Measurements from ENCODE around the gene CDC42EP5. TPM values are rescaled to one million over a fixed set of nuclear protein-coding genes. Genes with fewer than 3 reads are reported as not detected.

The CDC42EP5 gene
- polyA plus RNA-seq, 3 donors = not detected

DNA sequence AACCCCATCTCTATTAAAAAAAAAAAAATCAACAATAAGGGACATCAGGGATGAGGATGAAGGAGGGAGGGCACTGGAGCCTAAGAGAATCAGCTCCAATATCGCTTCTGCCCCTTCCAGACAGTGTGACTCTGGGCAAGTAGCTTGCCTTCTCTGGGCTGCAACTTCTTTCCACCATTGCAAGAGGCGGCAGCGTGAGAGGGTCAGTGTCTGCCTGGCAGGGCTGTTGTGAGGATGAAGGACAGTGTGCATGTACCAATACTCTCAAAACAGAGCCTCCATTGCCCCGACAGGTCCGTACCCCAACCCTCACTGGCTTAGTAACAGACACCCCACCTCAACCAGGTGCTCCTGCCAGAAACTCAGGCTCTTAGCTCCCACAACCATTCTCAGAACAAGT is 39.4 kb downstream of the CDC42EP5 start:
- peaks cover 2 to 44% of the 10 kb centered on the region in 2 donors for H3K27me3 ChIP-seq (ENCODE audit: control insufficient read depth in 2 of 2, insufficient read depth in 2 of 2, low read length in 2 of 2)
- 94% methylated on average over 3 of the region's 5 CpGs for WGBS (ENCODE audit: insufficient coverage)
- peak overlapping the region in 1 of 7 donors; percentile 43 for H3K27ac Mint-ChIP-seq
- H3K9me3 ChIP-seq (replicated peaks in 1 of 2; ENCODE audit: control insufficient read depth in 1 of 2, insufficient read depth in 1 of 2, low read length in 2 of 2) = no peaks in the 10 kb centered on the region
- H3K4me3 ChIP-seq (replicated peaks in 1 of 3; ENCODE audit: low read depth in 2 of 3, low read length in 3 of 3) = no peak overlapping the region
- H3K36me3 ChIP-seq (replicated peaks in 1 of 2; ENCODE audit: control insufficient read depth in 1 of 2, insufficient read depth in 2 of 2, low read length in 2 of 2) = peaks cover 0 to 9% of the 10 kb centered on the region in 2 donors
- H4K20me1 ChIP-seq (ENCODE audit: insufficient read depth, low read length) = peaks cover 30% of the 10 kb centered on the region
- no peak overlapping the region for H3K27ac ChIP-seq (ENCODE audit: low read depth in 1 of 2, low read length in 2 of 2)
- no peak for DNase-seq
- peaks cover 0 to 4% (median 0%) of the 10 kb centered on the region in 7 donors for H3K9me3 Mint-ChIP-seq
- no peak overlapping the region for H3K4me2 ChIP-seq (replicated peaks; ENCODE audit: extremely low read depth, low read length, poor library complexity, severe bottlenecking)
- peaks cover 34 to 57% (median 43%) of the 10 kb centered on the region in 3 donors for H3K27me3 Mint-ChIP-seq (ENCODE audit: low read depth in 3 of 3)
- H3K9ac ChIP-seq (ENCODE audit: insufficient read depth, low read length, poor library complexity, severe bottlenecking) = no peak overlapping the region
- peaks cover 7% of the 10 kb centered on the region for H3K4me1 Mint-ChIP-seq
- H3K4me3 Mint-ChIP-seq = peak overlapping the region in 1 of 2 donors; percentile 35
- TF ChIP-seq, protein P1, sequence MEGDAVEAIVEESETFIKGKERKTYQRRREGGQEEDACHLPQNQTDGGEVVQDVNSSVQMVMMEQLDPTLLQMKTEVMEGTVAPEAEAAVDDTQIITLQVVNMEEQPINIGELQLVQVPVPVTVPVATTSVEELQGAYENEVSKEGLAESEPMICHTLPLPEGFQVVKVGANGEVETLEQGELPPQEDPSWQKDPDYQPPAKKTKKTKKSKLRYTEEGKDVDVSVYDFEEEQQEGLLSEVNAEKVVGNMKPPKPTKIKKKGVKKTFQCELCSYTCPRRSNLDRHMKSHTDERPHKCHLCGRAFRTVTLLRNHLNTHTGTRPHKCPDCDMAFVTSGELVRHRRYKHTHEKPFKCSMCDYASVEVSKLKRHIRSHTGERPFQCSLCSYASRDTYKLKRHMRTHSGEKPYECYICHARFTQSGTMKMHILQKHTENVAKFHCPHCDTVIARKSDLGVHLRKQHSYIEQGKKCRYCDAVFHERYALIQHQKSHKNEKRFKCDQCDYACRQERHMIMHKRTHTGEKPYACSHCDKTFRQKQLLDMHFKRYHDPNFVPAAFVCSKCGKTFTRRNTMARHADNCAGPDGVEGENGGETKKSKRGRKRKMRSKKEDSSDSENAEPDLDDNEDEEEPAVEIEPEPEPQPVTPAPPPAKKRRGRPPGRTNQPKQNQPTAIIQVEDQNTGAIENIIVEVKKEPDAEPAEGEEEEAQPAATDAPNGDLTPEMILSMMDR (IDR thresholded peaks at IDR 0.05) = no peak
- H3K36me3 Mint-ChIP-seq = peaks cover 8 to 20% of the 10 kb centered on the region in 2 donors
- H3K4me1 ChIP-seq (ENCODE audit: control insufficient read depth in 1 of 2, insufficient read depth in 2 of 2, low read length in 2 of 2) = peaks cover 3 to 16% of the 10 kb centered on the region in 2 donors
- no peaks in the 10 kb centered on the region for H3K79me2 ChIP-seq (ENCODE audit: insufficient read depth, low read length)
- intact Hi-C loops (cut with micrococcal nuclease) = no loop called here
- H2AFZ ChIP-seq (ENCODE audit: insufficient read depth, low read depth, low read length, poor library complexity, severe bottlenecking) = no peak overlapping the region

DNA sequence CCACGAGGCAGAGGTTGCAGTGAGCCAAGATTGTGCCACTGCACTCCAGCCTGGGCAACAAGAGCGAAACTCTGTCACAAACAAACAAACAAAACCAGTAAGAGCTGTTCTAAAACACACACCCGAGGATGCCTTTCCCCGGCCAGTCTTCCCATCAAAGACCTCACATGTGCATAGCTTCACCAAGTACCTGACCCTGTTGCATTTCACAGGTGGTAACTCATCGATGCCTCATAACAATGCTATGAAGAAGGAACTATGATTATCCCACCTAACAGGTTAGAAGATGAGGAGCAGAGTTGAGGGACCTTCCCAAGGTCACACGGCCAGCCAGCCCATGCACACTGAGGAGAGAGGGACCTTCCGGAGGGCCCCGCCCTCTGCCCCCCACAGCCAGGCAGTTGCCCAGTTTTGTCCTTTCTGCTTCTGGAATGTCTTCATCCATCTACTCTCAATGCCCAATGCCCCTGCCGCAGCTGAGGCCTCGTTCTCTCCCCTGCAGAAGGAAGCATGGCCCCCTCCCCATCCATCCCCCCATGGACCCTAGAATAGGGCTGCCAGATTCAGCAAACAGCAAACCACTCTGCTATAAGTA is 40.9 kb downstream of the CDC42EP5 start:
- intact Hi-C loops (cut with micrococcal nuclease) = no loop called here

More for the DNA sequence above, 40.9 kb downstream of the CDC42EP5 start:
- no peak overlapping the region for H3K4me3 ChIP-seq (replicated peaks in 1 of 3; ENCODE audit: low read depth in 2 of 3, low read length in 3 of 3)
- peaks cover 3 to 16% of the 10 kb centered on the region in 2 donors for H3K4me1 ChIP-seq (ENCODE audit: control insufficient read depth in 1 of 2, insufficient read depth in 2 of 2, low read length in 2 of 2)
- no peak overlapping the region for H3K4me2 ChIP-seq (replicated peaks; ENCODE audit: extremely low read depth, low read length, poor library complexity, severe bottlenecking)
- DNase-seq = no peak
- Mint-ChIP-seq H3K27ac (no peak overlapping the region), H3K4me1 (peaks cover 7% of the 10 kb centered on the region), H3K36me3 (peaks cover 2 to 10% of the 10 kb centered on the region in 2 donors), H3K27me3 (ENCODE audit: low read depth in 3 of 3) (peaks cover 34 to 66% (median 49%) of the 10 kb centered on the region in 3 donors), H3K9me3 (peaks cover 0 to 4% (median 0%) of the 10 kb centered on the region in 7 donors), H3K4me3 (peak overlapping the region in 1 of 2 donors; percentile 63)
- TF ChIP-seq, protein P1 (IDR thresholded peaks at IDR 0.05) = no peak
- H3K36me3 ChIP-seq (replicated peaks in 1 of 2; ENCODE audit: control insufficient read depth in 1 of 2, insufficient read depth in 2 of 2, low read length in 2 of 2) = no peaks in the 10 kb centered on the region
- H4K20me1 ChIP-seq (ENCODE audit: insufficient read depth, low read length) = peaks cover 27% of the 10 kb centered on the region
- WGBS (ENCODE audit: insufficient coverage) = 92% methylated on average over 9 of the region's 10 CpGs
- peaks cover 2 to 44% of the 10 kb centered on the region in 2 donors for H3K27me3 ChIP-seq (ENCODE audit: control insufficient read depth in 2 of 2, insufficient read depth in 2 of 2, low read length in 2 of 2)
- H3K79me2 ChIP-seq (ENCODE audit: insufficient read depth, low read length) = no peaks in the 10 kb centered on the region
- H3K9ac ChIP-seq (ENCODE audit: insufficient read depth, low read length, poor library complexity, severe bottlenecking) = no peak overlapping the region
- H2AFZ ChIP-seq (ENCODE audit: insufficient read depth, low read depth, low read length, poor library complexity, severe bottlenecking) = no peak overlapping the region
- no peaks in the 10 kb centered on the region for H3K9me3 ChIP-seq (replicated peaks in 1 of 2; ENCODE audit: control insufficient read depth in 1 of 2, insufficient read depth in 1 of 2, low read length in 2 of 2)
- H3K27ac ChIP-seq (ENCODE audit: low read depth in 1 of 2, low read length in 2 of 2) = no peak overlapping the region

Data from CD14-positive monocyte (primary cell).